Stimulated activated CD8-positive, alpha-beta memory T cell treated with anti-CD3 and anti-CD28 coated beads, Interleukin-7, amount 100 ng/mL, for 48 hours (primary cell): ENCODE results near the gene MTHFSD.

Experiments
- DNase-seq, 2 donors: peaks; one replicate each; pipeline ENCODE4 v3.0.0-alpha.2; 2020; ENCODE audit warnings: low read depth in 1 of 2; ENCODE audit errors: extremely low read depth in 1 of 2

Gene MTHFSD

DNA sequence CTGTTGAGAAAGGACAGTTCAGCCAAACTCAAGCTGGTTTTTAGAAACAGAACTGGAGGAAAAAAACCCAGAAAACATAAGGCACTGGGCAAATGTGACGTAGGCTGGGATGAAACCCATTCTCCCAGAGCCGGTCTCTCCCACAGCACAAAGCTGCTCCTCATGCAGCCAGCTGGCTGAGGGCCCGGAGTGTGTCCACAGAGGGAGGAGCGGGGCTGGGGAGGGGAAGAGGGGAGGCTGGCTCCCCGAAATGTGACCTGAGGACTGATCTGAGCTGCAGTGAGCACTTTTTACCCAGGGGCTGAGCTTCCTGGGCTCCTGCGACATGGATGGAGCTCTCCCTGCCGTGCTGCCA, 23.9 kb downstream of the MTHFSD start:
- no peak for DNase-seq

DNA sequence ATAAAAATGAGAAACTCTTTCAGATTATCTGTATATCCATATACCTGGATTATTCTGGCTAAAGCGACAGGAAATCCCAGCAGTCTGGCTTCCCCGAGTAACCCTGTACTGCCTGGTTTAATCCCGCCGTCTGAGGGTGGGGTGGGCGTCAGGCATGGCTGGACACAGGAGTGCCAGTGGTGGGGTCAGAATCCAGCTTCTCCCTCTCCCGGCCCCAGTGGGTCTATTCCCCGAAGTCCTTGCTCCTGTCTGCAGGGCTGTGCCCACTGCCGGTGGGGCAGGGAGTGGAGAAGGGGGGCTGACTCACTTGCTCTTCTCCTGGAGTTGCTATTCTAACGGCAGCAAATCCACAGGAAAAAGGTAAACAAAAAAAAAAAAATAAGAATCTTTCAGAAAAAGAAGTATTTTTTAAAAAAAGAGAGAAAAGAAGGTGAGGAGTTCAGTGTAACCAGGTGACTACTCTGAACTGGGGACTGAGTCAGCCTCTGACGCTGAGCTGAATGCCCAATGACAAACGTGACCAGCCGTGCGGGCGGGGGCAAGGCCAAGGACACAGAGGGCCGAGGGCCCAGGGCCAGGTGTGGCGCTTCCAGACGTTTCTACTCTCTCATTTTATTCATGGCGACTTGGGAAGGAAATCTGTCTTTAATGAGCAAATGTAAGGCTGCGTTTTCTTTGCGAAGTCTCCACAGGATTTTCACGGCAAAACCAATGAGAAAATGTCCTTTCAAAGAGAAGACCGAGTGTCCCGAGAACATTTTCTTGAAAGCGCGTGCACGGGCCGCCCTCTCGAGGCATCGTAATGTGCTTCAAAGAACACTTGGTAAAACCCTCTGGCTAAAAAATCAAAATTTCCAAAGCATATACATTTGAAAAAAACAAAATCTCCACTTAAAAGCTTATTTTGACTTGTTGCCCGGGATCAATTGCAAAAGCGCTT, 24.5 kb downstream of the MTHFSD start:
- no peak for DNase-seq

- DNase-seq: no peak
These were observed 25.9 kb downstream of the MTHFSD start for GRCh38 chr16:86529160-86529559.

- no peak for DNase-seq
These were observed 26.7 kb downstream of the MTHFSD start for GRCh38 chr16:86528061-86528929.

DNA sequence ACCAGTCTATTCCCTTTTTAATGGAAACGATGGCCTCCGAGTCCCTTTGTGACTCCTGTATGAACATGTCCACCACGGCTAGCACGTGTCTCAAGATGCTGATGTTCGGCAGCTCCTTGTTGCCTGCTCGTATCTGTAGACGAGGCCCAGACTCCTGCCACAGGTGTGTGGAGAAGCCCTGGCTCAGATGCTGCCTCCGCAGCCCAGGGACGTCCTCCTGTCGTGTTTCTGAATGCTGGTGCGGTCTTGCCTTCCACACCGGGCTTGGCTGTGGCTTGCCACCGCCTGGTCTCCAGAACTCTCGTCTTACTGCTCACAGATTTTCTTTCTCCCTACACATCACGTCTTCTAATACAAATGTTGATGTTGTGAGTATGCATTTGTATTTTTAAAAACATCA, 27.7 kb downstream of the MTHFSD start:
- DNase-seq: no peak

- DNase-seq: no peak
These were observed 29.3 kb downstream of the MTHFSD start for GRCh38 chr16:86525696-86526095.

DNA sequence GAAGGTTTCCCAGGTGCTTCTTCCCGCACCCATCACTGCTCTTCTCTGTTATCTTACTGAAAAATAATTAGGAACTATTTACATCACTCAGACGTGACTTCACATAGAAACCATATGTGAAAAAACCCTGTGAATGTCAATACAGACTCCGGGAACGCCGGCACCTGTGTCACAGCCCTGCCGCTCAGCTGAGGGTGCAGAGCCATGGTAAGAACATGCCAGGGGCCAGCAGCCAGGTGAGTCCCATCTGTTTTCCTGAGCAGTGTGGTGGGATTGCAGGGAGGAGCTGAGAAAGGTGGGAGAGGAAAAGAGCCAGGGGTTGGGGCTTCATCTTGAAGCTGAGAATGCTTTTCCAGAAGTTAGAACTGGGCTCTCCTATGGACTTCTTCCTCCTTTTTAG, 31.0 kb downstream of the MTHFSD start:
- DNase-seq: no peak

DNA sequence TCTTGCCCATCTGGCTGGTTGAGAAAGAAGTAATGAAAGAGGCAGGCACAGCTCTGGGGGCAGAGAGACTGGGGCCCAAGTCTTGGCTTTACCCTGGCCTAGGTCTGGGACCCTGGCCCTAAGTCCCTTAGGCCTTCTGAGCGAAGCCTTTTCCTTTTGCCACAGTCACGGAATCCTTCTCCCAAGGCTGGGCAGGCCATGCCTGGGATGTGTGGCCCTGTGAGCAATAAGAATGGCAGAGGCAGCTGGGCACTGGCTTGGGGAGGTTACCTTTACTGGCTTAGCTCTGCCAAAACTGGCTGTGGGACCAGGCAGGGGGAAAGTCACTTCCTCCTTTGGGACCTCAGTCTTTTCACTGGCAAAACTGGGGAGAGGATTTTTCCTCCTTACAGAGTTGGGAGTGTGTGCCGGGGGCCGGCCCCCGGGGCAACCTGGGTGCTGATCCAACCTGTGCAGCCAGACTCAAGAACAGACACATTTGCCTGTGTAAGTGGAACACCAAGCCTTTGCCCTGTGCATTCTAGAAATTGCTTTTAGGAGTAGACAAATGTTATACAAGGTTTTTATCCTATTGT, 31.8 kb downstream of the MTHFSD start:
- no peak for DNase-seq

- DNase-seq: no peak
These were observed 32.4 kb downstream of the MTHFSD start for GRCh38 chr16:86522634-86523033.

GRCh38 chr16:86521236-86522197, 33.5 kb downstream of the MTHFSD start:
- DNase-seq: no peak

DNA sequence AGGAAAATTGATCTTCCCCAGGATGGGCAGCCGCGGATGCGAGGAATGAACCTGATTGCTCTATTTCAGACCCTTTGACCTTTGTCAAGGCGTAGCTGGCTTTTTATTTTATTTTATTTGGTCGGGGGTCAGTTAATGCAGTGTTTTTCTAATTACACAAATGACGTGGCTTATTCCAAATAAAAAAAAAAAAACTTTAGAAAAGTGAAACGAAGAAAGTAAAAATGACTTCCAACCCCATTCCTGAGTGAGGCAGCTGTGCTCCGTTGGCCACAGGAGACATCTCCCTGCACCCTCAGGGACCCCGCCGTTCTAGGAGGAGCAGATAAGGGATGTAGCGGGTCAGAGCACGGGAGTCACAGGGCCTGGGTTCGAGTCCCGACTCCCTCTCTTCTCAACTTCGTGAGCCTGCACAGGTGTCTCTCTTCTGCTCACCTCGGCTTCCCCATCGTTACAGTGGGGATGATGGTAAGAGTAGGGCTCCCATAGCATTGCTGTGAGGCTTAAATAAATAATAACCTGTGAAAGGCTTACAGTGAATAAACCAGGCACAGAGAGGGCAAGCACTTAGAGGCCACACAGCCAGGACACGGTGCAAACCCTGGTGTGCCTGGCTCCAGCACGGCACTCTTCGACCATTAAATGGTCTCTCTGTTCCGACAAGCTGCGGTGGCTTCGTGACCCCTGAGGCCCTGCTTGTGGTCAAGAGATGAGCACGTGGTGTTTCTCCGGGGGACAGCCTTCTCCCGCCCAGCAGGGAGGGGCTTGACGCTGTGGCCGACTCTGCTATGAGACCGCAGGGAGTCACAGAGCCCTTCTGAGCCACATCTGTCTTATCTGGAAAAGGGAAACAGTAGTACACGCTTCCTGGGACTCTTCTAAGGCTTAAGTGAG, 34.5 kb downstream of the MTHFSD start:
- no peak for DNase-seq

DNA sequence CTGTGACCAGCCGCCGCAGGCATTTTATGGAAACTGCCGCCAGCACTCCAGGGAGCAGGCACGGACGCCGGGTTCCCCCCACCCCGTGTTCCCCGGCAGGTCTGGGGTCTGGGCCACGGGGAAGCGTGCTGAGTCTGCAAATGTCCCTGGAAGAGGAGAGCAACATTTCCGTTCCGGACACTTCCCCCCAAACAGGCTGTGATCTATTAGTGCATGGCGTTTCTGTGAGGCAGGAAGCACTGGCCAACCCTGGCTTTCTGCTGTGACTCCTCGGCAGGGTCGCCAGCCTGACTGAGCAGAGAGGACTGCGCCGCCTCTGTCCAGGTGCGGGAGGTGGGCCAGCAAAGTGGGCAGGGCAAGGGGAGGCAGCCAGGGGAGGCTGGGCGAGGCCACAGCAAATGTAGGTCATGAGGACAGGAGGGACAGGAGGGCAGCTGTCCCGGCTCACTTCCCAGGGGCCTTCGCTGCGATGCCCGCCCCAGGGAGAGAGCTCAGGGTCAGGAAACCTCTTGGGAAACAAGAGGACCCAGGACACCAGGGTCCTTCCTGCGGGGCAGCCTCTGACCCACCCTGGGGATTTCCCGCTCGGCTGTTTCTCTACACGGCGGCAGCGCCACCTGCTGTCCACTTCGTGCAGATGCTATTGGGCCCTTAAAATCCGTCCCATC, 35.3 kb downstream of the MTHFSD start:
- DNase-seq: no peak

DNA sequence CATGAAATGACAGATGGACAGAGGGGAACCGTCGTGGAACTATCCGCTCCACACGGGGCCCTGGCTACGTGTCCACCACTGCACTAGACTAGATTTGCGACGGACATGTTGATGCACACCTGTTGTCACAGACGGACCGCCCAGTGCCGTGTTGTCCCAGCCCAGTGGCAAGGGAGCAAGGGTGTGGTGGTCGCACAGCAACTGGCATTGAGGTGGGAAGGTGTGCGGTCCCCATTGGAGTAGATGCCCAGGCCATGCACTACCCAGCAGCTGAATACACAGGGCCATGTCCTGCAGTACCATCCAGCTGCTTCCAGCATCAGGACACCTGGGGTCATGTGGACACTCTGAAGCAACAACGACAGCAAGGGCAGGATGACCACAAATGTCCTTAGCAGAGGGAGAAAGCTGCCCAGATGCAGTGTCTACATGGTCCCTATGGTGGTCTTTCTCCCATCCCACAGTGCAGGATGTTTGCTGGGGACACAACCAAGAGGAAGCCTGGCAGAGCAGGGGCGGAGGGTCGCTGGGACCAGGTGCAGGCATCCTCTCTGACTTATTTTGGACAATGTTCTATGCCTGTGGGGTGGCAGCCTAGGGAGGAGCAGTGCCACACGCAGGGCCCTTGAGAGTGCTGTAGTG, 35.9 kb downstream of the MTHFSD start:
- DNase-seq: no peak

DNA sequence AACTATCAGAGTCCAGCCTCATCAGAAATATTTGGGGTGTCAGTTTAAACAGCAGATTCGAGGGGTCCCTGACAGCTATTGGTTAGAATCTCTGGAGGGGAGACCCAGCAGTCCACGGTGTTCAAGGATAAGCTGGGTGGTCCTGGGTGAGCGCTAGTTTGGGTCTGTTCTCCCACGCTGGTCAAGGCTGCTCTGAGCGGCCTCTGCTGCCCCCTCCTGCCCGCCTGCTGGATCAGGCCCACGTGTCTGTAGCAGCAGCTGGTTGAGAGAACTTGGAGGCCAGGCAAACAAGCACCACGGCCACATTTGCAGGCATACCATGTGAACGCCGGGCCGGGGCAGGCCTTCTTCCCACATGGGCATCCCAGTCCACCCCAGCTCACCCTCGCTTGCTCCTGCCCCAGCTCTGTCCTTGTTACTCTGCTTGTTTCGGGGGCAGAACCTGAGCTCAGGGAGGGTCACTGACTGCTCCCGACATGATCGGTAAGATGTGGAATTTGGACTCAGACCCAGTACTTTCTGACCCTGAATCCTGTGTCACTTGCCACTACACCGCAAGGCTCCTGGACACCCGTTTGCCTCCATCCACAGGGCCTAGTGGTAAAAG, 37.3 kb downstream of the MTHFSD start:
- DNase-seq: no peak

DNA sequence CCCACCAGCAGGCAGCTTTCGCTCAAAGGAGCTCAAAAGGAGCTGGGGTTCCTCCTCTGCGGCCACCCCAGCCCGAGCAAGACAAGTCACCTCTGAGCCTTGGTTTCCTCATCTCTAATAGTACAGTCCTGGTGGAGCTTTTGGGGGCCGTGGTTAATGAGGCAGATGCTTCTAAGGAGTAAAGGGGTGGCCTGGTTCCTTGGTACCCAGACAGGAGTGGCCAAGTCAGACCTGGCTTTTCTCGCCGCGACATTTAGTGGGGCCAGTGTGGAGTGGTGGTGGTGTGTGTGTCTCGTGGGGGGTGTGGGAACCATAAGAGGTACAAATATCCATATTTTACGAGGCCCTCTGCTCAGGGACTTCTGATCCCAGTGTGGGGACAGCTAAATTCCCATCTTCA, 38.0 kb downstream of the MTHFSD start:
- no peak for DNase-seq

- no peak for DNase-seq
These were observed 38.4 kb downstream of the MTHFSD start for GRCh38 chr16:86516623-86517003.

GRCh38 chr16:86515777-86516622, 39.0 kb downstream of the MTHFSD start:
- DNase-seq: no peak
